PC-9 (cell line): ENCODE data around the gene KLHL8.

Experiments
- CTCF ChIP-seq: fragments of 200-600 bp; sonication (generic); conservative IDR thresholded peaks from 2 replicates; pipeline ENCODE4 v1.6.1; 2017; ENCODE audit warnings: mixed run types, antibody characterized with exemption, mild to moderate bottlenecking, moderate library complexity
- EZH2 ChIP-seq: fragments of 200-600 bp; sonication (generic); IDR thresholded peaks from 2 replicates; pipeline ENCODE4 v1.8.0; 2017; ENCODE audit warnings: antibody characterized with exemption, low read depth

GRCh38 chr4:87209696-87210095 lies 10.7 kb downstream of the KLHL8 start:
- no peak for TF ChIP-seq CTCF
- TF ChIP-seq EZH2, result no peak
